Measurements from ENCODE around the gene MESD. TPM values are rescaled to one million over a fixed set of nuclear protein-coding genes. Genes with fewer than 3 reads are reported as not detected.

The MESD gene
- polyA plus RNA-seq, 1 donor from 2014 or later = 16.3 TPM

DNA sequence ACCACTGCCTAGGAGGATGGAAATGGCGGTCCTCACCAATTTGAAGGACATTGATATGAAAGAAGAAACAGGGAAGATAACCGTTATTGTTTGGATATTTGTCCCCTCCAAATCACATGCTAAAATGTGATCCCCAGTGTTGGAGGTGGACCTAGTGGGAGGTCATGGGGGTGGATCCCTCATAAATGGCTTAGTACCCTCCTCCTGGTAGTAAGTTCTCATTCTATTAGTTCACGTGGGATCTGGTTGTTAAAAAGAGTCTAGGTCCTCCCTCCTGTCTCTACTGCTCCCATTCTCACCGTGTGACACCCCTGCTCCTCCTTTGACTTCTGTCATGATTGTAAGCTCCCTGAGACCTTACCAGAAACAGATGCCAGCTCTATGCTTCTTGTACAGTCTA lies 41.6 kb upstream of the MESD start:
- Histone ChIP-seq H3K79me2 (replicated peaks; ENCODE audit: insufficient read depth, low read length) (no peaks in the 10 kb centered on the region), H3K27me3 (ENCODE audit: insufficient read depth, low read depth, low read length) (no peaks in the 10 kb centered on the region), H3K4me3 (ENCODE audit: low read length) (no peak overlapping the region), H3K9ac (ENCODE audit: low read length) (no peak overlapping the region), H2AFZ (ENCODE audit: low read depth, low read length) (no peak overlapping the region), H4K20me1 (ENCODE audit: insufficient read depth) (no peaks in the 10 kb centered on the region), H3K4me2 (ENCODE audit: low read length) (no peak overlapping the region), H3K9me3 (ENCODE audit: low read length) (no peaks in the 10 kb centered on the region), H3K36me3 (ENCODE audit: insufficient read depth, low read length) (no peaks in the 10 kb centered on the region), H3K9me2 (ENCODE audit: insufficient read depth, low read length) (no peaks in the 10 kb centered on the region), H3K27ac (ENCODE audit: low read length) (no peak overlapping the region), H3F3A (ENCODE audit: insufficient read depth, low read length, poor library complexity, severe bottlenecking) (no peaks in the 10 kb centered on the region)
- TF ChIP-seq REST (IDR thresholded peaks at IDR 0.05; ENCODE audit: borderline replicate concordance) (no peak), RAD21 (conservative IDR thresholded peaks at IDR 0.05) (no peak), TAF1 (IDR thresholded peaks at IDR 0.05; ENCODE audit: low read depth) (no peak), CTCF (IDR thresholded peaks at IDR 0.05; ENCODE audit: poor library complexity, severe bottlenecking) (no peak), MXI1 (conservative IDR thresholded peaks at IDR 0.05; ENCODE audit: poor library complexity, severe bottlenecking) (no peak), EP300 (conservative IDR thresholded peaks at IDR 0.05; ENCODE audit: poor library complexity, severe bottlenecking) (no peak)

- H3F3A ChIP-seq (ENCODE audit: insufficient read depth, low read length, poor library complexity, severe bottlenecking) = no peaks in the 10 kb centered on the region
- no peak overlapping the region for H3K4me2 ChIP-seq (ENCODE audit: low read length)
- H3K79me2 ChIP-seq (replicated peaks; ENCODE audit: insufficient read depth, low read length) = no peaks in the 10 kb centered on the region
- H3K27me3 ChIP-seq (ENCODE audit: insufficient read depth, low read depth, low read length) = no peaks in the 10 kb centered on the region
- no peak for TF ChIP-seq MXI1 (conservative IDR thresholded peaks at IDR 0.05; ENCODE audit: poor library complexity, severe bottlenecking)
- TF ChIP-seq TAF1 (IDR thresholded peaks at IDR 0.05; ENCODE audit: low read depth) = no peak
- TF ChIP-seq REST (IDR thresholded peaks at IDR 0.05; ENCODE audit: borderline replicate concordance) = no peak
- no peak for TF ChIP-seq EP300 (conservative IDR thresholded peaks at IDR 0.05; ENCODE audit: poor library complexity, severe bottlenecking)
- no peak for TF ChIP-seq RAD21 (conservative IDR thresholded peaks at IDR 0.05)
- TF ChIP-seq POLR2AphosphoS5 (IDR thresholded peaks at IDR 0.05) = no peak
- TF ChIP-seq EZH2 (IDR thresholded peaks at IDR 0.05; ENCODE audit: borderline replicate concordance, insufficient read depth, low read length, poor library complexity, severe bottlenecking) = no peak
- TF ChIP-seq SMC3 (conservative IDR thresholded peaks at IDR 0.05; ENCODE audit: poor library complexity) = no peak
- TF ChIP-seq CTCF (IDR thresholded peaks at IDR 0.05; ENCODE audit: poor library complexity, severe bottlenecking) = no peak
- no peak overlapping the region for H2AFZ ChIP-seq (ENCODE audit: low read depth, low read length)
- no peaks in the 10 kb centered on the region for H3K36me3 ChIP-seq (ENCODE audit: insufficient read depth, low read length)
- H3K27ac ChIP-seq (ENCODE audit: low read length) = no peak overlapping the region
- no peak overlapping the region for H3K9ac ChIP-seq (ENCODE audit: low read length)
- no peaks in the 10 kb centered on the region for H4K20me1 ChIP-seq (ENCODE audit: insufficient read depth)
- H3K4me3 ChIP-seq (ENCODE audit: low read length) = no peak overlapping the region
- H3K9me3 ChIP-seq (ENCODE audit: low read length) = no peaks in the 10 kb centered on the region
- H3K9me2 ChIP-seq (ENCODE audit: insufficient read depth, low read length) = no peaks in the 10 kb centered on the region
Measured at GRCh38 chr15:81030301-81030750, 40.7 kb upstream of the MESD start.
